ENCODE results near the gene ABCB11. TPM values are rescaled to one million over a fixed set of nuclear protein-coding genes. Genes with fewer than 3 reads are reported as not detected.

ABCB11 gene
- polyA plus RNA-seq, 3 donors, result not detected

DNA sequence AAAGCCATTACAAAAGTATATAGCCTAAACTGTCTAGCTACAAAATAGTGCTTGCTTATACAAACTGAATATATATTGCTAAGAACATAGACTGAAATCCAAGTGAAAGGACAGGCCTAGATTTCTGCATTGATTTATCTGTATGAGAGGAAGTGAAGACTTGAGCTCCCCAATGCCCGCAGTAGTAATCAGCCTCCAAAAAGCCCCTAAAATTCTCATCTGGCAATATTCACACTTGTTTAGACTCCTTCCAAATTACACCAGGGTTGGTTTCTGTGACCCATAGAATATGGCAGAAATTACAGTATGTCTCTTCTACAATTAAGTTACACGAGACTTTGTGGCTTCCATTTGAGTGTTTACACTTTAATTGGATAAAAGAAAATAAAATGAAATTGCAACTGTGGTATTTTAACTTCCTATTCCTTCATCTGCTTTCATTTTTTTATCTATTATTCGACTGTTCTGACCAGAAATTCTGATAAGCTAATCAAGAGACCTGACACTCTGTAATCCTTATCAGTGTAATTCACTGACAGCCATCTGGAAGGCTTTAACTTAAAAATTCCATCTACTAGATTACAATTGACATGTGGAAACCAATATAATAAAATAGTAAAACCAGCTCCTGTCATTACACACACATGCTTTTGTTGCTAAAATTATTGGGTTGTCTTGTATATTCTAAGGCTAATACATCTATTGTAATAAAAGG lies 21.1 kb downstream of the ABCB11 start:
- peaks cover 0 to 3% (median 0%) of the 10 kb centered on the region in 7 donors for H3K9me3 Mint-ChIP-seq
- Histone ChIP-seq H3K9me3 (replicated peaks in 1 of 2; ENCODE audit: control insufficient read depth in 1 of 2, insufficient read depth in 1 of 2, low read length in 2 of 2) (no peaks in the 10 kb centered on the region), H3K79me2 (ENCODE audit: insufficient read depth, low read length) (no peaks in the 10 kb centered on the region), H3K4me3 (replicated peaks in 1 of 3; ENCODE audit: low read depth in 2 of 3, low read length in 3 of 3) (no peak overlapping the region), H3K9ac (ENCODE audit: insufficient read depth, low read length, poor library complexity, severe bottlenecking) (no peak overlapping the region), H3K4me1 (ENCODE audit: control insufficient read depth in 1 of 2, insufficient read depth in 2 of 2, low read length in 2 of 2) (peaks cover 13 to 16% of the 10 kb centered on the region in 2 donors), H3K4me2 (replicated peaks; ENCODE audit: extremely low read depth, low read length, poor library complexity, severe bottlenecking) (no peak overlapping the region), H4K20me1 (ENCODE audit: insufficient read depth, low read length) (no peaks in the 10 kb centered on the region), H2AFZ (ENCODE audit: insufficient read depth, low read depth, low read length, poor library complexity, severe bottlenecking) (no peak overlapping the region), H3K27me3 (ENCODE audit: control insufficient read depth in 2 of 2, insufficient read depth in 2 of 2, low read length in 2 of 2) (no peaks in the 10 kb centered on the region), H3K27ac (ENCODE audit: low read depth in 1 of 2, low read length in 2 of 2) (no peak overlapping the region), H3K36me3 (replicated peaks in 1 of 2; ENCODE audit: control insufficient read depth in 1 of 2, insufficient read depth in 2 of 2, low read length in 2 of 2) (no peaks in the 10 kb centered on the region)
- no peaks in the 10 kb centered on the region for H3K36me3 Mint-ChIP-seq
- WGBS (ENCODE audit: insufficient coverage), result no CpG with 5 or more reads among the region's 3 CpGs
- H3K27me3 Mint-ChIP-seq (ENCODE audit: low read depth in 3 of 3), result peaks cover 4 to 14% (median 11%) of the 10 kb centered on the region in 3 donors
- intact Hi-C loops (cut with micrococcal nuclease), result no loop called here
- DNase-seq, result no peak
- H3K4me3 Mint-ChIP-seq, result no peak overlapping the region
- TF ChIP-seq, protein P1, sequence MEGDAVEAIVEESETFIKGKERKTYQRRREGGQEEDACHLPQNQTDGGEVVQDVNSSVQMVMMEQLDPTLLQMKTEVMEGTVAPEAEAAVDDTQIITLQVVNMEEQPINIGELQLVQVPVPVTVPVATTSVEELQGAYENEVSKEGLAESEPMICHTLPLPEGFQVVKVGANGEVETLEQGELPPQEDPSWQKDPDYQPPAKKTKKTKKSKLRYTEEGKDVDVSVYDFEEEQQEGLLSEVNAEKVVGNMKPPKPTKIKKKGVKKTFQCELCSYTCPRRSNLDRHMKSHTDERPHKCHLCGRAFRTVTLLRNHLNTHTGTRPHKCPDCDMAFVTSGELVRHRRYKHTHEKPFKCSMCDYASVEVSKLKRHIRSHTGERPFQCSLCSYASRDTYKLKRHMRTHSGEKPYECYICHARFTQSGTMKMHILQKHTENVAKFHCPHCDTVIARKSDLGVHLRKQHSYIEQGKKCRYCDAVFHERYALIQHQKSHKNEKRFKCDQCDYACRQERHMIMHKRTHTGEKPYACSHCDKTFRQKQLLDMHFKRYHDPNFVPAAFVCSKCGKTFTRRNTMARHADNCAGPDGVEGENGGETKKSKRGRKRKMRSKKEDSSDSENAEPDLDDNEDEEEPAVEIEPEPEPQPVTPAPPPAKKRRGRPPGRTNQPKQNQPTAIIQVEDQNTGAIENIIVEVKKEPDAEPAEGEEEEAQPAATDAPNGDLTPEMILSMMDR (IDR thresholded peaks at IDR 0.05), result no peak
- H3K4me1 Mint-ChIP-seq, result peaks cover 21% of the 10 kb centered on the region
- no peak overlapping the region for H3K27ac Mint-ChIP-seq

DNA sequence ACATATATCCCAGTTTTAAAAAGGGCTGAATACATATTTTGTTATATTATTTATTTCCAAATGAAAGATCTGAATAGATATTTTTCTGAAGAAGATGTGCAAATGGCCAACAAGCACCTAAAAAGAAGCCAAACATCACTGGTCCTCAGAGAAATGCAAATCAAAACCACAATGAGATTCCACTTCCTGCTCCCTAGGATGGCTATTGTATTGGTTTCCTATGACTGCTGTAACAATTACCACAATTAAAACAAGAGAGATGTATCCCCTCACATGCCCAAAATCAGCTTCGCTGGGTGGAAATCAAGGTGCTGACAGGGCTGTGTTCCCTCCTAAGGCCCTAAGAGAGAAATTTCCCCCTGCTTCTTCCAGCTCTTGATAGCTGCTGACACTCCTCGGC lies 23.2 kb downstream of the ABCB11 start:
- H3K27me3 Mint-ChIP-seq (ENCODE audit: low read depth in 3 of 3), result peaks cover 4 to 20% (median 11%) of the 10 kb centered on the region in 3 donors
- Histone ChIP-seq H3K9ac (ENCODE audit: insufficient read depth, low read length, poor library complexity, severe bottlenecking) (no peak overlapping the region), H3K4me2 (replicated peaks; ENCODE audit: extremely low read depth, low read length, poor library complexity, severe bottlenecking) (no peak overlapping the region), H4K20me1 (ENCODE audit: insufficient read depth, low read length) (no peaks in the 10 kb centered on the region), H3K27me3 (ENCODE audit: control insufficient read depth in 2 of 2, insufficient read depth in 2 of 2, low read length in 2 of 2) (no peaks in the 10 kb centered on the region), H2AFZ (ENCODE audit: insufficient read depth, low read depth, low read length, poor library complexity, severe bottlenecking) (no peak overlapping the region), H3K79me2 (ENCODE audit: insufficient read depth, low read length) (no peaks in the 10 kb centered on the region), H3K9me3 (replicated peaks in 1 of 2; ENCODE audit: control insufficient read depth in 1 of 2, insufficient read depth in 1 of 2, low read length in 2 of 2) (no peaks in the 10 kb centered on the region), H3K4me1 (ENCODE audit: control insufficient read depth in 1 of 2, insufficient read depth in 2 of 2, low read length in 2 of 2) (peaks cover 4 to 6% of the 10 kb centered on the region in 2 donors), H3K36me3 (replicated peaks in 1 of 2; ENCODE audit: control insufficient read depth in 1 of 2, insufficient read depth in 2 of 2, low read length in 2 of 2) (no peaks in the 10 kb centered on the region), H3K4me3 (replicated peaks in 1 of 3; ENCODE audit: low read depth in 2 of 3, low read length in 3 of 3) (no peak overlapping the region), H3K27ac (ENCODE audit: low read depth in 1 of 2, low read length in 2 of 2) (no peak overlapping the region)
- peaks cover 0 to 3% (median 0%) of the 10 kb centered on the region in 7 donors for H3K9me3 Mint-ChIP-seq
- no peak overlapping the region for H3K27ac Mint-ChIP-seq
- DNase-seq, result peak in 1 of 3 donors; percentile 8
- intact Hi-C loops (cut with micrococcal nuclease), result no loop called here
- H3K4me3 Mint-ChIP-seq, result peak overlapping the region in 1 of 2 donors; percentile 18
- TF ChIP-seq, protein P1 (IDR thresholded peaks at IDR 0.05), result no peak
- WGBS (ENCODE audit: insufficient coverage), result 42% methylated on average over 2 of the region's 2 CpGs
- no peaks in the 10 kb centered on the region for H3K36me3 Mint-ChIP-seq
- H3K4me1 Mint-ChIP-seq, result peaks cover 14% of the 10 kb centered on the region

All from CD14-positive monocyte (primary cell).